Brain microvascular endothelial cell (primary cell): Measurements from ENCODE around the gene FAM111A.
"Not testable (repeated sequence)": the region's sequence is repeated elsewhere in the genome, so short reads cannot be mapped to it uniquely, and the experiment has no call there.

Experiments used
- DNase-seq: peaks from one replicate; pipeline ENCODE4 v3.0.0-alpha.2; 2020
- H3K27ac ChIP-seq: fragments of 250-450 bp; sonication (Bioruptor Pico); 2 replicates; pipeline ENCODE4 v1.5.1; 2020; ENCODE audit warnings: mild to moderate bottlenecking, moderate library complexity
- H3K27me3 ChIP-seq: fragments of 250-450 bp; sonication (Bioruptor Pico); replicated peaks from 2 replicates; pipeline ENCODE4 v1.5.1; 2020; ENCODE audit warnings: mild to moderate bottlenecking
- H3K36me3 ChIP-seq: fragments of 250-450 bp; sonication (Bioruptor Pico); replicated peaks from 2 replicates; pipeline ENCODE4 v1.5.1; 2020; ENCODE audit warnings: mild to moderate bottlenecking
- H3K4me3 ChIP-seq: 2 replicates; pipeline ENCODE4 v1.5.1; 2011; ENCODE audit warnings: low read depth, mild to moderate bottlenecking, control low read depth, low read length, moderate library complexity
- CTCF ChIP-seq: IDR thresholded peaks from 2 replicates; pipeline ENCODE4 v1.5.1; 2011; ENCODE audit warnings: low read depth, mild to moderate bottlenecking, moderate library complexity, low read length, control low read depth, inconsistent platforms; ENCODE audit errors: missing control alignments
- in situ Hi-C: cut with HindIII; loops from 2 replicates; pipeline ENCODE4 v1.10.0; 2017; ENCODE audit warnings: low sequenced_read_pairs, low pct_ligation_motif_present

FAM111A gene

GRCh38 chr11:59142530-59143507 lies at the start of gene FAM111A:
FAM111A (plus strand) TSS chr11:59142856; CDS start chr11:59148873, 6,017 bp downstream.
- peak; percentile 86 for DNase-seq
- peak; percentile 59 for TF ChIP-seq CTCF
- Histone ChIP-seq H3K36me3 (no peaks in the 10 kb centered on the region), H3K27me3 (no peaks in the 10 kb centered on the region), H3K4me3 (peak within 1 kb of the TSS; percentile 89), H3K27ac (peak within 1 kb of the TSS; percentile 82)
- in situ Hi-C loops, result no loop called here

- H3K27ac ChIP-seq, DNase-seq, H3K27me3 ChIP-seq, H3K36me3 ChIP-seq, H3K4me3 ChIP-seq, in situ Hi-C loops: not testable (repeated sequence)
Observed at GRCh38 chr11:59093576-59093975, 49.1 kb upstream of the FAM111A start.

GRCh38 chr11:59095225-59095624 lies 47.4 kb upstream of the FAM111A start:
- in situ Hi-C loops, DNase-seq, H3K27me3 ChIP-seq, H3K36me3 ChIP-seq, H3K4me3 ChIP-seq, H3K27ac ChIP-seq: not testable (repeated sequence)

- DNase-seq, H3K36me3 ChIP-seq, in situ Hi-C loops, H3K4me3 ChIP-seq, H3K27me3 ChIP-seq, H3K27ac ChIP-seq: not testable (repeated sequence)
Observed at GRCh38 chr11:59095972-59096575, 46.6 kb upstream of the FAM111A start.

- no peak overlapping the region for H3K27ac ChIP-seq
- in situ Hi-C loops, result no loop called here
- peak; percentile 69 for DNase-seq
- peak; percentile 82 for TF ChIP-seq CTCF
- no peaks in the 10 kb centered on the region for H3K36me3 ChIP-seq
- no peak overlapping the region for H3K4me3 ChIP-seq
- no peaks in the 10 kb centered on the region for H3K27me3 ChIP-seq
Observed at GRCh38 chr11:59097113-59097708, 45.4 kb upstream of the FAM111A start.

GRCh38 chr11:59097938-59098337 lies 44.7 kb upstream of the FAM111A start:
- H3K27ac ChIP-seq, result not testable (repeated sequence)

GRCh38 chr11:59102259-59102765 lies 40.3 kb upstream of the FAM111A start:
- Histone ChIP-seq H3K27me3 (no peaks in the 10 kb centered on the region), H3K4me3 (peak overlapping the region; percentile 37), H3K27ac (no peak overlapping the region), H3K36me3 (no peaks in the 10 kb centered on the region)
- in situ Hi-C loops, result no loop called here
- TF ChIP-seq CTCF, result peak; percentile 59
- DNase-seq, result peak; percentile 35

More at GRCh38 chr11:59097938-59098337, 44.7 kb upstream of the FAM111A start:
- H3K36me3 ChIP-seq, in situ Hi-C loops, DNase-seq, H3K27me3 ChIP-seq, H3K4me3 ChIP-seq: not testable (repeated sequence)
